ENCODE data around the gene SMIM17. TPM values are rescaled to one million over a fixed set of nuclear protein-coding genes. Genes with fewer than 3 reads are reported as not detected.

SMIM17 gene
- total and polyA plus RNA-seq, 2 of the 13 experiments (the other 11 are each of a cell fraction or from before 2014, with no cell fraction given), result 0.21 to 0.53 TPM

DNA sequence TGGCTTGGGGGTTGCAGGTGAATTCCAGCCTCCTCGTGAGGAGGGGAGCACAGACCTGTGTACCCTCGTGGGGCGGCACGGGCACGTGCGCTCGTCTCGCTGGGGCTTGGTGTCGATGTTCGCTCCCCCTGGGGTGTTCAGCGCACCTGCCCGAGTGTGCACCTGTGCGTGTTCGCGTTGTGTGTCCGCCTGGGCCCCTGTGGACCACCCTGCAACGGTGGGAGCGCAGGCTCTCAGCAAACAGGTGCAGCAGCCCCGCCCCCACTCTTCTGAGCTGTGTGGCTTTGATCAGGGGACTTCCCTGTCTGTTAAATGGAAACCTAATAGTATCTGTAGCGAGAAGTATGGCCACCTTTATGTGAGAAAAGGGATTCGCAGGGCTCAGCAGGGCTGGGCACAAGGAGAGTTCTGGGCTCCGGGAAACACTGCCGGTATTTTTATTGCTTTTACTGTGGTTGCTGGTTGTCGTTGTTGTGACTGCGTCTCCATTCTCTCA, 549 bp downstream of the SMIM17 start:
- no peak overlapping the region for H3K27ac ChIP-seq (ENCODE audit: extremely low read length, insufficient read depth, low read length)
- ChIA-PET CTCF (ENCODE audit: low intra/inter-chr PET ratio, low total read pairs) (no interaction called here), POLR2A (no interaction called here)
- no peaks in the 10 kb centered on the region for H3K79me2 ChIP-seq (ENCODE audit: insufficient read depth, low read length)
- no peak overlapping the region for H3K9ac ChIP-seq (ENCODE audit: insufficient read depth, low read depth, low read length)
- no peaks in the 10 kb centered on the region for H3K4me1 ChIP-seq (ENCODE audit: insufficient read depth, low read length)
- 70% methylated on average over 15 of the region's 25 CpGs for WGBS (ENCODE audit: low lambda C conversion rate)
- TF ChIP-seq ZNF12 (CRISPR knock-in tag; IDR thresholded peaks at IDR 0.05) (no peak), PRPF4 (IDR thresholded peaks at IDR 0.05; ENCODE audit: low read depth, low read length, poor library complexity, severe bottlenecking) (no peak), MATR3 (CRISPR knock-in tag; IDR thresholded peaks at IDR 0.05) (no peak), ZNF3 (CRISPR knock-in tag; IDR thresholded peaks at IDR 0.05) (no peak), ZHX2 (IDR thresholded peaks at IDR 0.05; ENCODE audit: low read depth) (no peak), ZHX2 (CRISPR knock-in tag; IDR thresholded peaks at IDR 0.05; ENCODE audit: borderline replicate concordance) (no peak), ZNF414 (CRISPR knock-in tag; IDR thresholded peaks at IDR 0.05) (no peak), SIX4 (CRISPR knock-in tag; IDR thresholded peaks at IDR 0.05) (no peak), ZNF781 (CRISPR knock-in tag; IDR thresholded peaks at IDR 0.05; ENCODE audit: borderline replicate concordance, not compliant biosample characterization) (no peak), FOSL2 (CRISPR knock-in tag; IDR thresholded peaks at IDR 0.05) (no peak), ZNF282 (IDR thresholded peaks at IDR 0.05; ENCODE audit: partially characterized antibody) (no peak), TARDBP (CRISPR knock-in tag; IDR thresholded peaks at IDR 0.05) (no peak)
- FAIRE-seq (no peak), ATAC-seq (no peak), DNase-seq (ENCODE audit: low spot score) (no peak)
- no peak overlapping the region for H2AFZ ChIP-seq (ENCODE audit: low read length)
- H3K9me3 ChIP-seq (ENCODE audit: low read length), result peaks cover 77% of the 10 kb centered on the region
- H3K4me3 ChIP-seq (replicated peaks in 1 of 3; ENCODE audit: insufficient read depth in 1 of 3, low read depth in 2 of 3, low read length in 3 of 3), result no peak overlapping the region
- BruUV-seq (replicated peaks), result no TSS peak
- intact Hi-C loops (cut with micrococcal nuclease; ENCODE audit: unreplicated experiment), result loop anchor here (5.0 kb wide), 1 partner anchor 134 kb away; no protein-coding TSS in a partner anchor
- H4K20me1 ChIP-seq (ENCODE audit: insufficient read depth, low read length), result no peaks in the 10 kb centered on the region
- H3K27me3 ChIP-seq (ENCODE audit: control insufficient read depth in 1 of 2, insufficient read depth in 2 of 2, low read length in 2 of 2), result no peaks in the 10 kb centered on the region
- H3K4me2 ChIP-seq (ENCODE audit: low read depth, low read length), result no peak overlapping the region
- no peaks in the 10 kb centered on the region for H3K36me3 ChIP-seq (replicated peaks in 1 of 2; ENCODE audit: control insufficient read depth in 1 of 2, insufficient read depth in 2 of 2, low read length in 2 of 2)
- in situ Hi-C loops (cut with HindIII; ENCODE audit: extremely low pct_ligation_motif_present, low pct_unique_long_range_greater_than_20kb), result no loop called here

Measured in HepG2 (cell line).